Lower leg skin (tissue), 4 donors: ENCODE results near the gene DISC1. TPM values are rescaled to one million over a fixed set of nuclear protein-coding genes. Genes with fewer than 3 reads are reported as not detected.
"Not testable (repeated sequence)": the region's sequence is repeated elsewhere in the genome, so short reads cannot be mapped to it uniquely, and the experiment has no call there.

Source experiments
- DNase-seq, 2 donors: peaks; one replicate each; pipeline ENCODE4 v3.0.0-alpha.2; 2019; ENCODE audit warnings: low spot score in 2 of 2
- H3K4me3 ChIP-seq: fragments of 200-600 bp; sonication (generic); 2 replicates; pipeline ENCODE4 v1.5.1; 2017; ENCODE audit warnings: mild to moderate bottlenecking, low read depth; ENCODE audit not compliant: poor library complexity, severe bottlenecking
- CTCF ChIP-seq, 3 donors: fragments of 450-650 bp; IDR thresholded peaks; one replicate each; pipeline ENCODE4 v1.5.1; 2016; ENCODE audit warnings: antibody characterized with exemption in 3 of 3, mild to moderate bottlenecking in 3 of 3, moderate library complexity in 2 of 3
- POLR2A ChIP-seq, 2 donors: fragments of 450-650 bp; IDR thresholded peaks; one replicate each; pipeline ENCODE4 v1.6.1; 2016 to 2017; ENCODE audit warnings: antibody characterized with exemption in 2 of 2, mild to moderate bottlenecking in 1 of 2, moderate library complexity in 1 of 2
- WGBS, 2 donors: methylation state at CpG; one replicate each; pipeline ENCODE4 v1.1.5; 2018; 5-methylcytosine and 5-hydroxymethylcytosine counted together
- intact Hi-C: fragments of 100-400 bp; cut with DNase I; formaldehyde crosslinking; loops from one replicate; pipeline ENCODE4 v1.15.0; 2023; ENCODE audit warnings: low total_unique reads
- total RNA-seq, 4 donors: library from RNA; depleted of rRNA; stranded (reverse); fragments of >200 nt; gene quantifications; one replicate each; pipeline ENCODE4 v1.1.0, GENCODE V29; 2016

The DISC1 gene
- total RNA-seq, 4 donors from 2014 or later, result 1.6 to 7.4 (median 3.5) TPM

- intact Hi-C loops, result no loop called here
- TF ChIP-seq POLR2A (IDR thresholded peaks at IDR 0.05) (no peak), CTCF (IDR thresholded peaks at IDR 0.05) (no peak)
- WGBS, 2 donors, result 96 to 97% methylated on average over 6 of the region's 6 CpGs
- DNase-seq, result no peak
- no peak overlapping the region for H3K4me3 ChIP-seq
Measured at GRCh38 chr1:231722356-231722755, 95.8 kb downstream of the DISC1 start.

GRCh38 chr1:231723146-231723545 is 96.6 kb downstream of the DISC1 start:
- 86 to 88% methylated on average over 7 of the region's 7 CpGs for WGBS, 2 donors
- no peak overlapping the region for H3K4me3 ChIP-seq
- intact Hi-C loops, result no loop called here
- no peak for DNase-seq
- TF ChIP-seq CTCF (IDR thresholded peaks at IDR 0.05), result no peak
- TF ChIP-seq POLR2A (IDR thresholded peaks at IDR 0.05), result no peak

GRCh38 chr1:231724041-231724440 is 97.5 kb downstream of the DISC1 start:
- no peak for DNase-seq
- TF ChIP-seq POLR2A (IDR thresholded peaks at IDR 0.05), result no peak
- no peak for TF ChIP-seq CTCF (IDR thresholded peaks at IDR 0.05)
- H3K4me3 ChIP-seq, result no peak overlapping the region
- intact Hi-C loops, result no loop called here
- 81 to 83% methylated on average over 5 of the region's 5 CpGs for WGBS, 2 donors

GRCh38 chr1:231724876-231725647 is 98.5 kb downstream of the DISC1 start:
- WGBS, 2 donors, result 82 to 87% methylated on average over 13 of the region's 13 CpGs

GRCh38 chr1:231727171-231727570 is 100.6 kb downstream of the DISC1 start:
- TF ChIP-seq POLR2A (IDR thresholded peaks at IDR 0.05) (no peak), CTCF (IDR thresholded peaks at IDR 0.05) (no peak)
- WGBS, 2 donors, result 83 to 95% methylated on average over 2 of the region's 2 CpGs
- intact Hi-C loops, result no loop called here
- DNase-seq, result no peak
- no peak overlapping the region for H3K4me3 ChIP-seq

More at GRCh38 chr1:231724876-231725647, 98.5 kb downstream of the DISC1 start:
- intact Hi-C loops, result no loop called here
- H3K4me3 ChIP-seq, result no peak overlapping the region
- no peak for DNase-seq
- TF ChIP-seq CTCF (IDR thresholded peaks at IDR 0.05) (no peak), POLR2A (IDR thresholded peaks at IDR 0.05) (no peak)

- DNase-seq, intact Hi-C loops, H3K4me3 ChIP-seq: not testable (repeated sequence)
- WGBS, 2 donors, result 94 to 96% methylated on average over 4 of the region's 4 CpGs
Measured at GRCh38 chr1:231728987-231729386, 102.4 kb downstream of the DISC1 start.
